LNCAP (cell line): Measurements from ENCODE around the gene EHD1.

ENCODE experiments used
- TF ChIP-seq, protein P1 (sequence below): fragments of 450-650 bp; IDR thresholded peaks from 2 replicates; pipeline ENCODE4 v1.5.1; 2017; ENCODE audit warnings: mild to moderate bottlenecking

EHD1 gene

DNA sequence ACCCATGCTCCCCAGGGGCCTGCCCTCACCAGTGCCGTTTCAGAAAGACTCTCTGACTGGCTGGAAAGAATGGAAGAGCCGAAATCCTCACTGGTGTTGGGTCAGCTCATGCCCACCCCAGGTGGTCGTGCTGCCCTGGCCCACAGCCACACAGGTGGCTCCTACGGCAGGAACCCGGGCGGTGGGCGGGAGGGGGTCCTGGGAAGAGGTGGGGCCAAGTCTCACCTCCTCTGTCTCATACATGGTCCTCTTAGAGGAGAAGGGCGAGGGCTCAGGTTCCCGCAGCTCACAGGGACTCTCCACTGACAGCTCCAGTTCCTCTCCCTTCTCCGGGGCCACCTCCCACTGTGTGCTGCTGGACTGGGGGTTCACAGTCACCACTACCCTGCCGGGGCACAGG lies 30.3 kb upstream of the EHD1 start:
- TF ChIP-seq, protein P1, sequence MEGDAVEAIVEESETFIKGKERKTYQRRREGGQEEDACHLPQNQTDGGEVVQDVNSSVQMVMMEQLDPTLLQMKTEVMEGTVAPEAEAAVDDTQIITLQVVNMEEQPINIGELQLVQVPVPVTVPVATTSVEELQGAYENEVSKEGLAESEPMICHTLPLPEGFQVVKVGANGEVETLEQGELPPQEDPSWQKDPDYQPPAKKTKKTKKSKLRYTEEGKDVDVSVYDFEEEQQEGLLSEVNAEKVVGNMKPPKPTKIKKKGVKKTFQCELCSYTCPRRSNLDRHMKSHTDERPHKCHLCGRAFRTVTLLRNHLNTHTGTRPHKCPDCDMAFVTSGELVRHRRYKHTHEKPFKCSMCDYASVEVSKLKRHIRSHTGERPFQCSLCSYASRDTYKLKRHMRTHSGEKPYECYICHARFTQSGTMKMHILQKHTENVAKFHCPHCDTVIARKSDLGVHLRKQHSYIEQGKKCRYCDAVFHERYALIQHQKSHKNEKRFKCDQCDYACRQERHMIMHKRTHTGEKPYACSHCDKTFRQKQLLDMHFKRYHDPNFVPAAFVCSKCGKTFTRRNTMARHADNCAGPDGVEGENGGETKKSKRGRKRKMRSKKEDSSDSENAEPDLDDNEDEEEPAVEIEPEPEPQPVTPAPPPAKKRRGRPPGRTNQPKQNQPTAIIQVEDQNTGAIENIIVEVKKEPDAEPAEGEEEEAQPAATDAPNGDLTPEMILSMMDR = no peak

DNA sequence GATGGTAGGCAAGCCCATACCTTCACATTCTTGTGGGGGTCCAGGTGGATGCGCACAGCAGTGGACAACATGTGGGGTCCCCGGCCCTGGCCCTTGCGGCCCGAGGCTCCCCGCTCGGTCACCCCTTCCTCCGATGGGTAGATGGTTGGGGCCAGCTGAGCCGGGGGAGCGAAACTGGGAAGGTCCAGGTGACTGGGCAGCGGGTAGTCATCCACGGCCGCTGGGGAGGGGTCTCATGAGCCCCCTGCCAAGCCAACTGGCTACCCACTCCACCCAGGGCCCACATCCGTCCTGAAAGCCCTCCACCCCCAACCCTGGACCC lies 27.9 kb upstream of the EHD1 start:
- TF ChIP-seq, protein P1 = no peak

DNA sequence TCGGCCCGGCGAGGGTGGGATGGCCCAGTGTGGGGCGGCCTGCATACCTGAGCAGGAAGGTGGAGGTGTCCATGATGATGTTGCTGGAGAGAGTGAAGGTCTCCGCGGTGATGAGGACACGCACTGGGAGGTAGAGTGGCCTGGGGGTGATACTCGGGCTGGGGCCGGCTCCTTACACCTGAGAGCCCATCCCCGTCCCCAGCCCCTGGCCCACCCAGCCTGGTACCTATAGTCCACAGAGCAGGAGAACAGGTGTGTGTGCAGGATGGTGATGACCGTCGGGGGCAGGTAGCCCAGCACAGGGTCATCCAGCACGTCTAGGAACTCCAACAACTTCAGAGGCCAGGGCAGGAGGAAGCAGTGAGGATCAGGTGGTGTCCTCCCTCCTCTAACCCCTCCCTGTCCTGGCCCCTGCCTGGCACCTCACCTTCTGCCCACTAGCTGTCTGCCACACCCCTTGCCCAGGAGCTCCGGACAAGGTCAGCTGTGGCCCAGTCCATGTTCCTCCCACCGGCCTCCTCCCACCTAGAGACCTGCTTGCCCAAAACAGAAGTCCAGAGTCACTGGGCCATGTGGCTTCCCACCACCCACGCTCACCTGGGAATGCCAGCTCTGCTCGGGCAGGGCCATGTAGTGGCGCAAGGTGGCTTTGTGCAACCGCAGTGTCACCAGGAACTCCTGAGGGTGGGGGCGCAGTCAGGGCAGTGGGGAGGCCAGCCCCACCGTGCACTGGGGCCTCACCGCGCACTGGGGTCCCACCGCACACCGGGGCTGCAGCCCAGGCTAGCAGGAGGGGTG lies 27.3 kb upstream of the EHD1 start:
- TF ChIP-seq, protein P1 = no peak

DNA sequence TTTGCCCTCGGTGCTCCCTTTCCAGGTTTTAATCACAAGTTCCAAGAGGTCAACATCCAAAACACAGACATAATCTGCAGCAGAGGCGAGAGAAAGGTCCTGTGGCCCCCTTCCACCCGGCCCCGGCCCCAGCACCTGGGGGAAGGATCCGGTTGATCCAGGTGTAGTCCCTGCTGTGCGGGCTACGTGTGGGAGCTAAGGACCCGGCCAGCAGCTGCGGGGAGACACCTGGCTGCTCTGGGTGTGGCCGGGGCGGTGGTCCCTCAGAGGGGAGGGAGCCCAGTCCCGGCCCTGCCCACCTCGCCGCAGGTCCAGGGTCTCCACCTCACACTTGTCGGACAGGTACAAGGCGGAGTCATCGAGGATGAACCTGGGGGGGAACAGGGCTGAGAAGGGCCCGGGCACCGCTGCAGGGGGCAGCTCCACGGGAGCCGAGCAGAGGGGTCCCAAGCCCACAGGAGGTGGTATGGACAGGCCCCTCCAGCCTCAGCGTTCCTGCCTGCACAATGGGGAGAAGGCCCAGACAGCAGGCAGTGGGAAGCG lies 24.9 kb upstream of the EHD1 start:
- TF ChIP-seq, protein P1 = no peak

DNA sequence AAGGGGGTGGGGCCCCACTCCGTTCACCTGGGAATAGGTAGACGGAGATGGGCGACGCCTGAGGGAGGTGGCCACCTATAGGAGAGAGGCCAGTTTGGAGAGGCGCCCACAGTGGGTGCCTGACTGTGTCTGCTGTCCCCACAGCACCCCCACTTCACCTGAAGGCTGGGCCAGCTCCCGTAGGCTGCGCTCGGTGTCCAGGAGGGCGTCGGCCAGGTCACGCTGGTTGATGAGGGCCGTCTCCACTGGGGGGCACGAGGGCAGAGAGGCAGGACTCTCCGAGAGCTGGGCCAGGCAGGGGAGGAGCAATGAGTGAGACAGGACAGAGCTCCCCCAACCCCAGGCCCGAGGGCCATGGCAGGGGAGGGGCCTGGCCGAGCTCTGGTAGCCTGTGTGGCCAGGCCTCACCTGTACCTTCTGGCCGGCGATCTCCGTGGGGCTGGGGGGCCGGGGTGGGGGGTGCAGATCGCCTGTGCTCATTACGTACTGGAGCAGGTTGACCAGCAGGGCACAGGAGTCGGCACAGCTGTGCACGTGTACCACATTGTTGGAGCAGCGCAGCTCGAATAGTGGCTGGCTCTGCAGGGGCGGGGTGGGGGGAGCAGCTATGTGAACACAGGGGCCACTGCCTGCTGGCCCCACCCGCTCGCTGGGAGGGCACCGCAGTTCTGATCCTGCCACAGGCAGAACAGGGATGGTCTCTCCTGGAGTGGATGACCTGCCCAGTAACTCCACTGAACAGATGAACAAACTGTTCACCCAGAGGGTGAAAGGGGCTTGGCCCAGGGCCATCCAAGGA lies 23.9 kb upstream of the EHD1 start:
- TF ChIP-seq, protein P1 = no peak

DNA sequence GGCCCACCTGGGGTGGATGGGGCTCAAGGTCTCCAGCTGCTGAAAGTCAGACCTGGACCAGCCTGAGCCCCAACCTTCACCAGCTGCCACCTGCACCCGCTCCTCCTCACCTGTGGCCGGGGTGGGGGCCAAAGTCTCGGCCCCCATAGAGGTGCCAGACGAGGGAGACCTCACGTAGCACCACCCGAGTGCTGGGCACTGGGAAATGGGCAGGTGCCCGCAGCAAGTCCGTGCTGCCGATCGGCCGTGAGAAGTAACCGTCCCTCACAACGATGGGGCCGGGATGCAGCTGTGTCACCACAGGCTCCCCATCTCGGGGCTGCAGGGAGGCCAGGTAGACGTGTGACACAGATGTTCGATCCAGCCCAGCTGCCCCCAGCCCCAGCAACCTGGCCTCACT lies 22.4 kb upstream of the EHD1 start:
- TF ChIP-seq, protein P1 = no peak

DNA sequence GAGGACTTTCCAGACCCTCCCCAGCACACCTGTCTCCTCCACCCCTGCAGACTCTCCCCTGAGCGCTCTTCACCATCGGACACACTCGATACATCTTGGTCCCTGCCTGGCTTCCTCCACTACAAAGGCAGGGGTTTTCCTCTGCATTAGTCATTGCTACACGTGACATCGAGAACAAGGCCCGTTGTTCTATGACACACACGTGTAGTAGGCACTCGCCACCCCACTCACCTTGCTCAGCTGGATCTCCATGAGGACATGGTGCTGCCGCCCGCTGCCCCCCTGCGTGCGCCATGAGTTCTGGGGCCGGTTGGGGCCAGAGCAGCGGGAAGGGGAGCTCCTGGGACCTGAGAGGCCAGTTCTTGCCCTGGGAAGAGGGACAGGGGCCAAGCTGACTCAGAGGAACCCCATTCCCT lies 21.9 kb upstream of the EHD1 start:
- TF ChIP-seq, protein P1 = no peak
